Activated CD8-positive, alpha-beta memory T cell treated with anti-CD3 and anti-CD28 coated beads for 4 hours (primary cell): Measurements from ENCODE around the gene GGACT.
"Not testable (repeated sequence)": the region's sequence is repeated elsewhere in the genome, so short reads cannot be mapped to it uniquely, and the experiment has no call there.

Experiments used
- DNase-seq, 2 donors: peaks; one replicate each; pipeline ENCODE4 v3.0.0-alpha.2; 2020; ENCODE audit warnings: low read depth in 2 of 2

Gene GGACT

GRCh38 chr13:100588331-100589177 lies at the start of gene GGACT:
Gene GGACT (minus strand): TSS chr13:100588789. CDS start chr13:100532591, 56,198 bp downstream.
- DNase-seq: peak; percentile 65 to 67

DNA sequence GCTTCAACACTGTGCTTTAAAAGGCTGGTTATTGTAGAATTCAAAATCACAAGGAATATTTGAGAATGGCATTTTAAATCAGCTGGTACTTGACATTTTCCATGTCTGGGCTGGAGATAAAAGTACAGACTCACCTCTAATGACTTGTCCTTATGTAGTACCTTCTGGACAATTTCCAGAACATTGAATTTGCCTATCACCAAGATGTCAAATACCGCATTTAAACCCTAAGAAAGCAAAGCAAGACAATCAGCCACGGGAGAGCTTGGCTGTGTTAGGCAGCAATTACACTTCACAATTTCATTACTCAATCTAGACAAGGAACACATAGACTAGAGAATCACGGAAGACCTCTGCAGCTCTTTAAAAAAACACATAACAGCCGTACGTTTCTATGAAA lies 49.2 kb upstream of the GGACT start:
- no peak for DNase-seq

DNA sequence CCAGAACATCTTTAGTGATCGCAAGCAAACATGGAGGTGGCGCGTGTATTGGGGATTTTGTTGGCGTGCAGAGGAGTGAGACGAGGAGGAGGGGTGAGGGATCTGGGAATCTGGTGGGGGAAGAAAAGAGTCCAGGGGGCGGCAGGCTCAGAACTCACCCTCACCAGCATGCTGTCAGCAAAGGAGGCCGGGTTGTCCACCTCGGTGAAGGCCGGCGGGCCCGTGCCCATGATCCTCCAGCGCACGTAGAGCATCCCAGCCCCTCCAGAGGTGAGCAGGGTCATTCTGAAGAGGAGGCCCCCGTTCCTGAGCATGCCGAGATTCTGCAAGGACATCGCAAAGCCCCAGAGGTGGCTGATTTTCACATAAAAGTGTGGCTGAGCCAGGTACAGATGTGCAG lies 48.8 kb upstream of the GGACT start:
- DNase-seq: no peak

DNA sequence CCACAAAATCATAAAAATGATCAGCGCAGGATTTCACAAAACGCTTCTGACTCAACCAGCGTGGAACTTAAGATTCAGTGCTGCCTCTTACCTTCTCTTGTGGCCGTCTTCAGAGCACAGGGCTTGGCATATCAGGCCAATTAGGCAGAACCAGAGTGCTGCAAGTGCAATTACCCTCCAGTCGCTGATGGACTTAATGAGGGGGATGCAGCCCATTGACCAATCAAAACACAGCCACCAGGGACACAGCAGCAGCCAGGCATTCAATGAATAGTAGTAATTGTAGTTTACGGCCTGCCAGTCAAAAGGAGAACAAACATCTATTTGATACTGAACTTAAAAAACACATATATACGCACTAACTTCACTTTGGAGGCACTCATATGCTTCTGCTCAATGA lies 47.9 kb upstream of the GGACT start:
- no peak for DNase-seq

DNA sequence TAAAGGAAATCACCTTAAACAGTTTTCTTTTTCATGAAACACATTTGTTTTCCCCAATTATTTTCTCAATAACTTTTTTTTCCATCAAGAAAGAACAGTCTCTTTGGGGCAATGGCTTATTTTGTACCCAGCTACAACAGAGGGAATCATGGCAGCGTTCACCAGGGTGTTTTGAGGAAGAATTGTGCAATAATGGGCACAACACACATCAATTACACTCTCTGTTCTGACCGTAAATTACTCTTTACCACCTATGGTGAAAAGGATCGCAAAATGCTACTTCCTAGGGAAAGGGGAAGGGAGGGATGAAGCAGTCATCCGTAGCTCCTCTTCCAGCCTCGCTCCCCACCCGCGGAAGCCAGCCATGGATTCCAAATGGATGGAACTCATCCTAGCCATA lies 47.4 kb upstream of the GGACT start:
- DNase-seq: no peak

DNA sequence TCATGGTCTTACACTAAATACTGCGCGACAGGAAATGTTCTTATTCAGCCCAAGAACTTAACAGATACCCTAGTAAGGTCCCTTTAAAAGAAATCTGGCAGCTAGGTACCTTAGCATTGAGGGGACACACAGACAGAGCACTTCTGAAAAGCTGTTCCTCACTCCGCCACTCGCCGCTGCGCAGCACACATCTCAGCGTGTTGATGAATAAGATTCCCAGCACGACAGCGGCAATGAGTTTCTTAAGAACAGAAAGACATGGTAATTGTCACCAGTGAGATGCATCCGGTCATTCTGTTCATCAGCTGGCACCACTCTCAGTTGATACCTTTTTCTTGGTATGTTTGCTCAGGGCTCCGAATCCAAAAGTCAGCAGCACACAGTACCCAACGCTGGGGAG lies 46.1 kb upstream of the GGACT start:
- no peak for DNase-seq

- DNase-seq: no peak
Observed at GRCh38 chr13:100633461-100633860, 44.9 kb upstream of the GGACT start.

- no peak for DNase-seq
Observed at GRCh38 chr13:100630555-100630954, 42.0 kb upstream of the GGACT start.

DNA sequence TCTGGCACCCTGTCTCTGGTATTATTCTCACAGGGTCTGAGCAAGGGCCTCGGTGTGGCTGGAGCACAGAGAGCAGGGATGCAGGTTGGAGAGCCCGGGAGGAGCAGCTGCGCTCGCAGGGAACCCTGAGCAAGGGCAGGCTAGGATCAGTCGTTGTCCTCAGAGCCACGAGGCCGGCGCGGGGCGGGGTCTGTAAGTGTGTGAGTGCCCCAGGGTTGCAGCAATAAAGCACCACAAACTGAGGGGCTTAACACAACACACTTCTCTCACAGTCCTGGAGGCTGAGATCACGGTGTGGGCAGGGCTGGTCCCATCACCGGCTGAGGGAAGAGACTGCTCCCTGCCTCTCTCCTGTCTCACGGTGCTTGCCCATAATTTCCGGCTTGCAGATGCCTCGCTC lies 38.5 kb upstream of the GGACT start:
- no peak for DNase-seq

DNA sequence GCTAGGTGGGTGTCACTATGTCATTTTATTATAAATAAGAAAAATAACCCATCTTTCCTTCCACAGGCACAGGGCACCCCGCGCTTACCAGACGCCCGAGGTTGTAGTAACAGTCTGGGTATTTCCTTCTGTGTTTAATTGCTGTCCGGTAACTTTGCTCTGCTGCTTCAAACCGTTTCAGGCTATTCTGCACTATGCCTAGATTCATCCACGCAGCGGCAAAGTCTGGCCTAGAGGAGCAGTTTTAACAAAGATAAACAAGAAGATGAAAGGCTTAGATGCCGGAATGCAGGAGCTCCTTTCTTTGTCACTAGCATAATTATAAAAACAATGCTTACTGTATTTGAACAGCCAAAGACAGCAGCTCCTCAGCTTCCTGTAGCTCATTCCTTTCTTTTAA lies 36.9 kb upstream of the GGACT start:
- no peak for DNase-seq

DNA sequence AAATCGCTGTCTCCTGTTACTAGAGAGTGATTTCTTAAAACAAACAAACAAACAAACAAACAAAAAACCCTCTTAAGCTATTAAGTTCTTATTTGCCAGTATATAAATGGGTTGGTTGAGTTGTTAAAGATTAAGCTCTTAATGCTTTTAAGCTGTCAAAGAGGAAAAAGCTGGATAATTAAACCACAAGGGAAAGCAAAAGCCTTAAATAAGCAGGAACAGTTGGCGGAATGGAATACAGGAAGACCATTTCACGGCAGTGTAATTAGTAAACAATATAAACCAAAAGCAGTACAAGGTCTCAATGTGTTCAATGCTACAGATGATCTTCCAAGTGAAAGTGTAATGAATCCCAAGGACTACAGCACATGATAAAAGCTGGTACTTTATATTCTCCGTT lies 32.2 kb upstream of the GGACT start:
- no peak for DNase-seq

DNA sequence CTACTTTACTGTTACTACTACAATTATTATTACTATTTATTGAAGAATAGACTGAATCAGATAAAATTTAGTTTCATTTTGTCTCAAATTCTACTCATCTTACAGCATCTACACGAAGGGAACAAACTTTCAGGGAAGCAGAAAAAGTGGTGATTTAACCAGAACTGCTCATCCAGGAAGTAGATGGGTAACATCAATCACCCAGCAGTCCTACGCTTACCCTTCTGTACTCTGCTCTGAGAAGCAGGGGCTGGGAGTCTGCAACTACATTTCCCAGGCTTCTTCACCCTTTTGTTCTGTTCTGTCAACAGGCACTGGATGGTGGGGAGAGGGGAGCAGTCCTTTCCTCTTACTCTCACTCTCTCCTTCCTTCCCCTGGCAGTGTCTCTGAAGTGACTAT lies 31.4 kb upstream of the GGACT start:
- no peak for DNase-seq

- not testable (repeated sequence) for DNase-seq
Observed at GRCh38 chr13:100618897-100619296, 30.3 kb upstream of the GGACT start.

GRCh38 chr13:100613031-100613430 lies 24.4 kb upstream of the GGACT start:
- no peak for DNase-seq

- no peak for DNase-seq
Observed at GRCh38 chr13:100611678-100612492, 23.3 kb upstream of the GGACT start.

DNA sequence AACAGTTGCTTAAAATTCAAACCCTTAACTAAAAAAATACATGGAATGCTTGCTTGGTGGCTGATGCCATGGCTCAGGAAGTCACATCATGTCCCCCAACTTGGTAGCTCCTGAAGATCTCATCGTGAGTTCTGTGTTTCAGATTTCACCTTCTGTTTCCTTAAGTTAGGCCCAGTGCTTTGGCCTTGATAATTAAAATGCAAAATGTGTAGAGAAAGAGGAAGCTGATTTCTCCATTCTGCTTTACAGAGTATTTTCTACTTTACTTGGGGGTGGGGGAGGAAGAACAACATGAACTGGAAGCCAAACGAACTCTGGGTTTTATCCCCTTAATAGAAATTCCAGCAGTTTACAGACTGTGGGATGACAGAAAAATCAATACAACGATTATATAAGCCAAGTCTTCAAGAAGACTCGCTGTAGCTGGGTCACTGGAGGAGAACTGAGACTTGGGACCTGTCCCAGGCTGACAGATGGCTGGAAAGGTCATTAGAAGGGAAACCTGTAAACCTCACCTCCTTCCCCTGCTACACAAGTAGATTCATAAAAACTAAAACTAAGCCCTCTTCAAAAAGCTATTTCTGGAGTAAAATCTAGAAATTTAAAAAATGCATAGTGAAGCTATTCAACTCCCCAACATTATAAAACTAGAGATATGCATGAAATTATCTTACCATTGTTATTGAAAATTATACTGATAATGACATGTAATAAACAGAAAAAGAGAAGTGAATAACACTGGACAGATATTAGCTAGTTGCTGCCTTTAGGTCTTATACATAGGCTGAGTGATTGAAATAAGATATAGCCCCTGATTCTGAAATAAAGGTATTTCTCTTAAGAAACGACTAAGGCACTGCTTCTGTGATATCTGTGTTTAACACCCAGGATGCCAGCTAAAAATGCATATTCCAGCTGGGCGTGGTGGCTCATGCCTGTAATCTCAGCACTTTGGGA lies 22.1 kb upstream of the GGACT start:
- no peak for DNase-seq

- DNase-seq: no peak
Observed at GRCh38 chr13:100608906-100609305, 20.3 kb upstream of the GGACT start.

DNA sequence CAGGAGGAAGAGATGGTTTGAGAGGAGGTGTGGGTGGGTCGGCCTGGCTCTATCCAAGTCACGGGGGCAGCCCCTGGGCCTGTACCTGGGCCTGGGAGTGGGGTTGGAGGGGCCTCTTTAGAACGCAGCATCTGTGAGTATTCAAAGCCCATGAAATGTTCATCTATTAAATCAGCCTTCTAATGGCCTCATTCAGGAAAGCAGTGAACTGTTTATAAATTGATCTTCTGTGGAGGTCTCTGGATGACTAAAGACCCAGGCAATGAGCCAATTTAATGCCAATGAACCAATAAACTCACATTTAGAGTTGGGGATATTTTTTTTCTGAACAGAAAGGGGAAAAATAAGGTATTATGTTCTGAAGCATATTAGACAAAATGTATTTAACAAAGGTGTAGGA lies 19.9 kb upstream of the GGACT start:
- no peak for DNase-seq

DNA sequence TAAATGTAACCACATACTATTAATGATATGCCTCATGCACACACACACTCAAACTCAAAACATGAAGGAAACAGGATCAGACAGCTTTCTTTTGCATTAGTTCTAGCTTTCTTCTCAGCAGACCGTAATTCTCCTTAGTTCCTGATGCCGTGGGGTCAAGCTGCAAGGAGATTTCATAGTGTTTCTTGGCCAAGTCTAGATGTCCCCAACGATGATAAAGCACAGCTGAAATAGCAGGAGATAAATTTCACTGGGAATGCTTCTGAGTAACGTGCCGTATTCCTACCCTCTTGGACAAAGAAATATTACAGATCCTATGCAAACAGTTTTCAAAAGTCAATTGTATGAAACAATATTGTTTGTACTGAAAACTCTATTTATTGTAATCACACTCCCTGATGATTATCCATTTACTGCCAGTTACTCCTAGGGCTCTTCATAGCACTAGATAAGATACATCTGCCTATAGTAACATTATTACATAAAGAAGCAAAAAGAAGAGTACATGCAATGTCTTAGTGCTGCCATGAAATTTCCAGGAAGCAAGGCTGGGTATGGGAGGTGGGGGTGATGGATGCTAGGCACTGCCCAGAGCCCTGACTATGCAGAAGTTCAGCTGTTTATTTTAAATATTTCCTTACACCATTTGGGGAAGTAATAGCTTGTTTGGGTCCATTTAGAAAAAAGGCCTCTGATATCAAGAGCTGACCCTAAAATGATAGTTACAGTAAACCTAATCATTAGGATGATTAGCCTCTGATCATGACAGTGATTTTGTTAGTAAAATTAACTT lies 16.5 kb upstream of the GGACT start:
- DNase-seq: no peak

DNA sequence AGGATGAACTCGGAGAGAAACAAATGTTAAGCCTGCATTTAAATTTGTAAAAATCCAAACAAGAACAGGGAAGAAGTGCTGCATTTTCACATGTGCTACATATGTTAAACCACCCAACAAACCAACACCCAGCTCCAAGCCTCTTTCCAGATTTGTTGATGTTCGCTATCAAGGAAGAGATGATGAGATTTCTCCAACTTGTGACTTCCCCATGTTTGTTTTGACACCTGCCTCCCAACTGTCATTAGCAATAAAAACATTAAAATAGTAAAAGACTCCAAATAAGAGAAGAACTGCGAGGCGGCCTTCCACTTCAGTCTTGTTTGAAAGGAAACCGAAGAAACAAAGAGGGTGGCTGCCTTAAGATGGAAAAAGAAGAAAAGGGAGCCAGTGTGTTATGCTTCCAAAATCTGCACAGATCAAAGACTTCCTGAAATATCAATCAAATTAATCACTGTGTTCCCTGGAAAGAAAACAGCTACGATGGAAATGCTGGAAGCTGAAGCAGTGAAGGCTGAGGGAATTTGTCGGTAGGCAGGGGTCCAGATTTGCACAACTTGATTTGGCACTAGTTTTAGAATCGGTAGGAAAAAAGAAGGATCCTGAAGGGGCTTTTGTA lies 14.0 kb upstream of the GGACT start:
- no peak for DNase-seq

DNA sequence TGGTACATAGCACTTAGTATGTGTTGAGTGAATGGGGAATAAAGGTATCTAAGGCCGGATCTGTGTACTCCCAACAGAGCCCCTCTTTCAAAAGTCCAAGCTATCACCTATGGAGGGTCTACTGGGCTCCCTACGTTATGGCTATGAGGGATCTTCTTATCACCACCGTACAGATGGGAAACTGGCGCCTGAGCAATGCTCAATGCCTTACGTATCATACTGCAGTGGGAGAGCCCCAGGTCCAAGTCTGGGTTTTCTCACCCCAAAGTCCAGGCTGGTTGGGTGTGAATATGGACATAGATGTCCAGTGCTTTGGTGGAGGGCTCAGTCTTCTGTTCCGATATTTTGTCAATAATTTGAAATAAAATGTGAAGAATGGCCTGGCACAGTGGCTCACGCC lies 13.1 kb upstream of the GGACT start:
- DNase-seq: no peak
